Heart left ventricle (tissue), 16 donors: ENCODE results near the gene NUDCD3. TPM values are rescaled to one million over a fixed set of nuclear protein-coding genes. Genes with fewer than 3 reads are reported as not detected.

Experiments used
- ATAC-seq, 4 donors: fragments of 200-7000 bp; cut with Tn5 transposase; one replicate each; pipeline ENCODE4 v1.9.1; 2020 to 2022; ENCODE audit warnings: moderate library complexity in 4 of 4, mild to moderate bottlenecking in 3 of 4, moderate number of reproducible peaks in 1 of 4
- DNase-seq, 5 donors: peaks; one replicate each; pipeline ENCODE4 v3.0.0-alpha.2; 2020
- H3K27ac ChIP-seq, 12 donors: fragments of 200-600 bp; sonication (generic) in 4 of 12; one replicate each; pipeline versions ENCODE4 v1.5.0 to v1.8.0; 2016 to 2022; ENCODE audit warnings: mild to moderate bottlenecking in 2 of 12
- H3K27me3 ChIP-seq, 9 donors: fragments of 200-600 bp; sonication (generic) in 2 of 9; one replicate each; pipeline versions ENCODE4 v1.5.1 to v1.8.0; 2016 to 2022; ENCODE audit warnings: mild to moderate bottlenecking in 3 of 9
- H3K36me3 ChIP-seq, 9 donors: fragments of 200-600 bp; sonication (generic) in 2 of 9; one replicate each; pipeline versions ENCODE4 v1.5.0 to v1.8.0; 2018 to 2022; ENCODE audit warnings: mild to moderate bottlenecking in 2 of 9
- H3K4me1 ChIP-seq, 12 donors: fragments of 200-600 bp; sonication (generic) in 4 of 12; one replicate each; pipeline versions ENCODE4 v1.5.0 to v1.8.0; 2016 to 2022; ENCODE audit warnings: mild to moderate bottlenecking in 3 of 12
- H3K4me3 ChIP-seq, 12 donors: fragments of 200-600 bp; sonication (generic) in 4 of 12; one replicate each; pipeline versions ENCODE4 v1.5.0 to v1.8.0; 2017 to 2022; ENCODE audit warnings: mild to moderate bottlenecking in 9 of 12, moderate library complexity in 4 of 12
- H3K9me3 ChIP-seq, 12 donors: fragments of 200-600 bp; sonication (generic) in 4 of 12; one replicate each; pipeline versions ENCODE4 v1.5.0 to v1.8.0; 2016 to 2022; ENCODE audit warnings: mild to moderate bottlenecking in 1 of 12
- CTCF ChIP-seq, 12 donors: fragments of 200-600 bp; sonication (generic) in 4 of 12; IDR thresholded peaks; one replicate each; pipeline versions ENCODE4 v1.5.0 to v1.8.0; 2018 to 2022; ENCODE audit warnings: antibody characterized with exemption in 12 of 12, mild to moderate bottlenecking in 5 of 12
- POLR2A ChIP-seq, 2 donors: fragments of 450-650 bp; IDR thresholded peaks; one replicate each; pipeline ENCODE4 v1.6.1; 2017; ENCODE audit warnings: antibody characterized with exemption in 2 of 2, mild to moderate bottlenecking in 2 of 2, moderate library complexity in 2 of 2
- WGBS, 4 donors: extraction: QIAGEN DNeasy Blood & Tissue Kit in 2 of 4; methylation state at CpG; one replicate each; pipeline versions ENCODE4 v1.1.5 to v1.1.7; 2013 to 2018; 5-methylcytosine and 5-hydroxymethylcytosine counted together
- intact Hi-C, 10 donors: fragments of 100-400 bp; cut with DNase I; formaldehyde crosslinking; loops; one replicate each; pipeline versions ENCODE4 v1.11.1 to v1.14.2; 2022
- polyA plus RNA-seq, 2 donors: library from polyadenylated mRNA; stranded (reverse); fragments of 200-250 nt; gene quantifications; one replicate each; pipeline ENCODE4 v1.2.3, GENCODE V29; 2013
- total RNA-seq, 9 donors: library from RNA; depleted of rRNA in 2 of 9; stranded (reverse); fragments of >200 nt in 2 of 9; fragmentation: NEBNext Ultra II Directional in 3 of 9; extraction: Animal tissue kit (Norgen Biotek cat#: 25700) in 3 of 9; gene quantifications; one replicate each; pipeline versions ENCODE4 v1.1.0 to v1.2.4, GENCODE V29; 2016 to 2023
- donor health status: ischemic (EF 13 %, LVEDD 7.1; RV severe dilation, severe dysfunction).
- donor health status: healthy with polysubstance abuse.
- donor health status: DM: no; HTN: yes; CAD: no.
- donor health status: DM: no; HTN: no; CAD: no.
- donor health status: ischemic (EF 25% LVEDD 6.9; RV normal size, moderate dysfunction).
- donor health status: ischemic (EF 25% LVEDD 5.7; RV mildly dilated, moderate dysfunction).
- donor health status: healthy.
- donor health status: DM: yes; HTN: yes; CAD: no.
- donor health status: ischemic (EF 35%, LVEDD 5.7; RV mildly dilated, moderate dysfunction).
- donor health status: nonischemic (EF 11% LVEDD 7.7; RV severe dilation, severe dysfunction).
- donor health status: DM: yes; HTN: yes; CAD: no.
- donor health status: PGD.
- donor health status: ischemic (EF 29% LVEDD 5.4; RV normal size, mild dysfunction).
- donor health status: nonischemic (EF 23%, LVEDD 6.1; RV moderate dilation, normal function).

NUDCD3 gene
- total and polyA plus RNA-seq, 11 donors: 16.7 to 133 (median 91.5) TPM

- no peaks in the 10 kb centered on the region for H3K9me3 ChIP-seq
- no peak overlapping the region for H3K4me3 ChIP-seq
- ATAC-seq: no peak
- no peaks in the 10 kb centered on the region for H3K4me1 ChIP-seq
- 77 to 86% (median 79%) methylated on average over 9 to 10 of the region's 10 CpGs for WGBS, 4 donors
- TF ChIP-seq CTCF (IDR thresholded peaks at IDR 0.05) (no peak), POLR2A (IDR thresholded peaks at IDR 0.05) (no peak)
- intact Hi-C loops: no loop called here
- no peaks in the 10 kb centered on the region for H3K36me3 ChIP-seq
- no peak overlapping the region for H3K27ac ChIP-seq
- no peaks in the 10 kb centered on the region for H3K27me3 ChIP-seq
- DNase-seq: no peak
Measured at GRCh38 chr7:44515590-44516268, 25.3 kb upstream of the NUDCD3 start.

- H3K4me3 ChIP-seq: no peak overlapping the region
- ATAC-seq (no peak), DNase-seq (no peak)
- H3K36me3 ChIP-seq: no peaks in the 10 kb centered on the region
- H3K27me3 ChIP-seq: no peaks in the 10 kb centered on the region
- no peak overlapping the region for H3K27ac ChIP-seq
- peaks cover 0 to 7% (median 0%) of the 10 kb centered on the region in 12 donors for H3K9me3 ChIP-seq
- no peaks in the 10 kb centered on the region for H3K4me1 ChIP-seq
- intact Hi-C loops: no loop called here
- 82 to 87% (median 85%) methylated on average over 7 of the region's 7 CpGs for WGBS, 4 donors
- TF ChIP-seq POLR2A (IDR thresholded peaks at IDR 0.05) (no peak), CTCF (IDR thresholded peaks at IDR 0.05) (no peak)
Measured at GRCh38 chr7:44512736-44513135, 22.3 kb upstream of the NUDCD3 start.

- Histone ChIP-seq H3K4me3 (no peak overlapping the region), H3K9me3 (peaks cover 0 to 7% (median 0%) of the 10 kb centered on the region in 12 donors), H3K27ac (no peak overlapping the region), H3K4me1 (no peaks in the 10 kb centered on the region), H3K36me3 (no peaks in the 10 kb centered on the region), H3K27me3 (no peaks in the 10 kb centered on the region)
- TF ChIP-seq POLR2A (IDR thresholded peaks at IDR 0.05) (no peak), CTCF (IDR thresholded peaks at IDR 0.05) (no peak)
- WGBS, 4 donors: 45 to 66% (median 60%) methylated on average over 4 of the region's 4 CpGs
- intact Hi-C loops: no loop called here
- DNase-seq: no peak
- ATAC-seq: no peak
Measured at GRCh38 chr7:44511863-44512468, 21.5 kb upstream of the NUDCD3 start.

- intact Hi-C loops: no loop called here
- no peak for ATAC-seq
- Histone ChIP-seq H3K36me3 (no peaks in the 10 kb centered on the region), H3K27me3 (no peaks in the 10 kb centered on the region), H3K27ac (no peak overlapping the region), H3K9me3 (peaks cover 0 to 7% (median 0%) of the 10 kb centered on the region in 12 donors), H3K4me3 (no peak overlapping the region), H3K4me1 (no peaks in the 10 kb centered on the region)
- TF ChIP-seq CTCF (IDR thresholded peaks at IDR 0.05): no peak
- DNase-seq: no peak
- WGBS, 4 donors: 85 to 94% (median 88%) methylated on average over 1 of the region's 1 CpG
Measured at GRCh38 chr7:44511236-44511635, 20.8 kb upstream of the NUDCD3 start.
